HT1080 (cell line): ENCODE measurements around the gene SAP30BP. TPM values are rescaled to one million over a fixed set of nuclear protein-coding genes. Genes with fewer than 3 reads are reported as not detected.
"Not testable (repeated sequence)": the region's sequence is repeated elsewhere in the genome, so short reads cannot be mapped to it uniquely, and the experiment has no call there.

Source experiments
- DNase-seq: peaks from one replicate; pipeline ENCODE4 v3.0.0-alpha.2; 2015; ENCODE audit warnings: low read depth
- total RNA-seq: library from RNA; depleted of rRNA; stranded (reverse); fragments of >200 nt; shearing (Covaris generic); gene quantifications from 2 replicates; pipeline ENCODE4 v1.2.3, GENCODE V29; 2014

The SAP30BP gene
- total RNA-seq, 1 experiment from 2014 or later: 65.4 TPM

DNA sequence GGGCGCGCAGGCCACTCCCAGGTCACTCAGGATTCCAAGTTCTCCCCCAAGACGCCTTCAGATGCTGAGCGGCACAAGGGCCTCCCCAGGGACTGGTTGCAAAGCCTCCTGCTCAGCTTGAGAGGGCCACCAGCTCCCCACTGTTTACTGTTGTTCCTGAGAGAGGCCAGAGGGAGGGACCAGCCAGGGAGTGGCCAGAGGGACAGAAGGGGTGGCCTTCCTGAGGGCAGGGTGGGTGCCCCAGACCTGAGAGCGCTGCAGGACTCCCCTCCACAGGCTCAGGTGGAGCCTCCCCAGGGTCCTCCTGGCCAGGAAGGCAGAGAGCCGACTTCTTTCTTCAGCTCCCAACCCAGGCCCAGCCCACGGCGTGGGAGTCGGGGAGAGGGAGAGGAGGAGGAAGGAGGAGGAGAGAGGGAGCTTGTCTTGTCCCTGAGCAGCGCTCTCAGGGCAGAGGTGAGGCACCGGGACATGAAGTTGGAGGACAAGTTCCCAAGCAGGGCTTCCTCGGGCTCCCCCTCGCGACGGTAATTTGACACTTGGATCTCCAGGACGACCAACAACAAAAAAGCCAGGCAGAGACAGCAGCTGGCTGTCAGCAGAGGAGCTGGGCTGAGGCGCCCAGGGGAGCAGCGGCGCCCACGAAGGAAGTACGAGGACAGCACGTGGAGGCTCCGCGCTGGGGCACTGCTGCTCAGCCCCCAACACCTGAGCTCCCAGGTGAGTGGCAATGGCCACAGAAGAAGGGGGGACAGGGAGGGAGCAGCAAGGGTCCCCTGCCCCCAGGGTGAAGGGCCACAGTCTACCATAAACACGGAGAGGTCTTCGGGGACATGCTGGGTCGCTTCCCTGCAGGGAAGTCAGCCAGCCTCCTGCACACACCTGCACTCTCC lies 33.4 kb upstream of the SAP30BP start:
- peak; percentile 93 for DNase-seq

DNA sequence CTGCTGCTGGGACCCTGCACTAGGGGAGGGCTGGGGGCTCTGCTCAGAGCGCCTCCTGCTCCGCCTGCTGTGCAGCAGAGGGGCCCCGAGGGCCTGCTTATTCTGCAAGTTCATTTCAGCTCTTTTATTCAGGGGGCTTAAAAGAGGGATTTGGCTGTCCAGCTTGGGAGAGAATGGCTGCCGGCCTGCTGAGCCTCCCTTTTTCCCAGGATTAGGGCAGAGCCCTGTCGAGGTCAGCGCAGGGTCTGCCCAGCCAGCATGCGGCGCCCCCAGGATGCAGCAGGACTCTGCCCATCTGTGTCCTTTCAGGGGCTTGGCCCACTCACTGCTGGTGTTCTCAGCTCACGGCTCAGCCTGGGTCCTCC lies 32.8 kb upstream of the SAP30BP start:
- no peak for DNase-seq

DNA sequence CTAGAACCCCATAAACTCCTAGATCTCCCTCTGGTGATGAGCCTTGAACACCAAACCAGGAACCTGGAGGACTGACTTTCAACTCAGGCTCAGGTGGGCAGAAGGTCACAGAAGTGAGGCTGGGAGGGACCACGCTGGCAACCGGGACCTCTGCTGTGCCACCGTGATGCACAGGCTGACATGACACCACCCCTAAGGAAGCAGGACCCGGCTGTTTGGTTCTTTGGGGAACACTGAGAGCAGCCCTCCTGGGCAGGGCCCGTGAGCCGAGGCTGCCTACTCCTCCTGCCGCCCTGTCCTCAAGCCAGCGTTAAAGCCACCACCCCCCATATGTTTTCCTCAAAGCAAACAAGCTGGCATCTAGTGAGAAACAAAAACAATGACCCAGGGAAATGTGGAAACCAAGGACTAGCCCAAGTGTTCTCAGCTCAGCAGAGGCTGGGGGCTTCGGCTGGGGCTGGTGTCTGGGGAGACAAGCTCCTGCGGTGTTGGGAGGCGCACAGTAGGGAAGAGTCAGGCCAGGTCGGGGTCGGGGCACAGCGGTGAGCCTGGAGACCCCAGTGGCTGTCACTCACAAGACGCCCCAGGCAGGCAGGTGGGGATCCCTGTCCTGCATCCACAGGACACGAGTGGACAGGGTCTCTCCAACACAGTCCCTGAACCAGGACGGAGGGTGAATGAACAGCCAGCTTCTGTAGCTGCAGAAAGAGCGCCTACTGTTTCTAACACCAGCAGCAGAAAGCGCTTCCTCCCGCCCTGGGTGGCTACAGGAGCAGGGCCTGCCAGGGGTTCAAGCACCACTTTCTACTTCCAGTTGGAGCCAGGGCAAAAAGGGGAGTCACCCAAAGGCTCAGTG lies 32.2 kb upstream of the SAP30BP start:
- DNase-seq: no peak

DNA sequence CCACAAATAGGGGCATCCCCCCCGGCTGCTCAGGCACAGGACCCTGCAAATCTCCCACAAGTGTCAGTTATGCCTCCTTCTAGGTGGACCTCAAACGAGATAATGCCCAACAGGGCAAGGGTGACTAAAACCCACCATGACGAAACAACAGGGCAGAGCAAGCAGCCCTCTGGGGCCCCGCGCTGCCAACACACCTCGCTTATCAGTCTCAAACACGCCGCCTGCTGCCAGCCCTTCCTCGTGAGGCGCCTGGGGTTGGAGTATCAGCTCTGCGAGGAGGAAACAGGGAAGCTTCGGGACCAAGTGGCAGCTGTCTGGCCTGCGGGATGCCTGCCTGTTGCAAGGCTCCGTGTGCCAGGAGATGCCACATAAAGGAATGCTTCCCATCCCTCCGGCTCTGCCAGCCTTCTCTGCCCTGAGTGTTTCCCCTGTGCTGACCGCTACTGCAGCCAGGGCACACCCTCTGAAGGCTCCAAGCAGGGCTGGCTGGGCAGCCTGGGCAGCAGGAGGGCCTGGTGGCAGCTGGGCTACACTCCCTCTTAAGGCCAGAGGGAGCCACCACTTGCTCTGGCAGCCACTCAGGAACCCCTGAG lies 31.4 kb upstream of the SAP30BP start:
- no peak for DNase-seq

DNA sequence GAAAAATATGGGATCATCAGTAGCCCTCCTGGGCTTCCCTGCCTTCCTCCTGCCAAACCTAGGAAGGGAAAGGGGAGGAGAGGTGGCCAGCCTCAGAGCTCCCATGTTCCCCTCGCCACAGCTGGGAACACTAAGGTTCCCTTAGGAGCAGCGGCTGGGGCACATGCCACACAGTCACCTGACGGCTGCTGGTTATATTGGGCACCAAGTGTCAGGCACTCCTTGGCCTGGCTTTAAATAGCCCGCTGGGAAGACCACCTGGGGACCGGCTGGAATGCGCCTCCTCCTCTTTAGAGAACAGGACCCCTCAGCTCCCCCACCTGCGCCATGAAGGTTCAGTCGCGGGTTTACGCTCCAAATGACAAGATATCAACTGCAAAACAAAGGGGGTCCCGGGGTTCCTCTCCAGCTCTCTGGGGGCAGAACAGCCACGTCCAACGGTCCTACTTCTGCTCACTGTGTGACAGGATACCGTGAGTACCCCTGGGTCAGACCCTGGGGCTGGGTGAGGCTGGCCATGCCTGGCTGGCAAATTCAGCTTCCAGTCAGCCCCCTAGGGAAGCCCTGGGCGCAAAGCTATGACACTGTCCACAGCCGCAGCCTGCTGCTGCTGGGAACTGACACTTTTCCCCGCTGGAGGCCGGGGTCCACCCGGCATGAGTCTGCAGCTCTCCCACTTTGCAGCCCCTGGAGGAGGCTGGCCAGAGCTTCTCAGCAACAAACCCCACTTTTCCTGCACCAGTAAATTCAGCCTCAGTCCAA lies 30.6 kb upstream of the SAP30BP start:
- no peak for DNase-seq

DNA sequence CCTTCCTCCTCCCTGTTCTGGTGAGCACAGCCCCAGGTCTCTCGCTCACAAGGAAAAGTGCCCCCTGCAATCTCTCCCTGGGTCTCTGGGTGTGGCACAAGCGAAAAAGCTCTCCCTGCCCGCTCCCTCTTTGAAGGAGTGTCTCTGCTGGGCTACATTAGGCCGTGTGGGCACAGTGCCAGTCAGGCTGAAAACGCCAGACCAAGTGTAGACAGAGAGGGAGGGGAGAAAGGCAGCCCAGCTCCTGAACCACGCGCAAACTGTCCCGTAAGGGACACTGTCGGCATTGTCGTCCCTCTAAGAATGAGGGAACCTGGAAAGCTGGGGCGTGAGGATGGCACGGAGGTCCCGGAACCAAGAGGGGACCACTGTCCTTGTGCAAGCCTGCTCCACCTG lies 30.0 kb upstream of the SAP30BP start:
- no peak for DNase-seq

DNA sequence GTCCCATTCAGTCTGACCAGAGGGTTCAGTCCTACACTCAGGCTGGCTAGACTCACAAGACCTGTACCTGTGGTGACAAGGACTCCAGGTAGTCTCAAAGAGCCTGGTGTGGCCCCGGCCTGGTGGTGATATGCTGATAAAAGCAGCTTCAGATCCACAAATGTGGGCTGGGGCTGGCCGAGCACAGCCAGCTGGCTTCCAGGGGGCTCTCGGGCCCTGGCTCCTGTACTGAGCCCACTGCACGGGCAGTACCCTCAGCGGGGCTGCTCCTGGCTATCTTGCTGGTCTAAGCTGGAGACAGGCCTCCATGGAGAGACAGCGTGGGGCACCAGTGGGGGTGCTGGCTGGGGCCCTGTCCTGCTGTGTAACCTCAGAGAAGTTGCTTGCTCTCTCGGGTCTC lies 29.6 kb upstream of the SAP30BP start:
- no peak for DNase-seq

DNA sequence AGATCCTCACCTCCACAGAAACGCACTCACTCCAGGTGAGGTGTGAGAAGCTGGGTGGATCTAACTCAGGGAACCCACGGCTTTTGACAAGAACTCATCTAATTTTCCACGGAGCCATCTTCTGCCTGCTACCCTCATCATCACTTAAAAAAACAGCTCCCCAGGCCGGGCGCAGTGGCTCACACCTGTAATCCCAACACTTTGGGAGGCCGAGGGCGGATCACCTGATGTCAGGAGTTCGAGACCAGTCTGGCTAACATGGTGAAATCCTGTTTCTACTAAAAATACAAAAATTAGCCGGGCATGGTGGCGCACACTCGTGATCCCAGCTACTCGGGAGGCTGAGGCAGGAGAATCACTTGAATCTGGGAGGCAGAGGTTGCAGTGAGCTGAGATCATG lies 29.1 kb upstream of the SAP30BP start:
- not testable (repeated sequence) for DNase-seq

DNA sequence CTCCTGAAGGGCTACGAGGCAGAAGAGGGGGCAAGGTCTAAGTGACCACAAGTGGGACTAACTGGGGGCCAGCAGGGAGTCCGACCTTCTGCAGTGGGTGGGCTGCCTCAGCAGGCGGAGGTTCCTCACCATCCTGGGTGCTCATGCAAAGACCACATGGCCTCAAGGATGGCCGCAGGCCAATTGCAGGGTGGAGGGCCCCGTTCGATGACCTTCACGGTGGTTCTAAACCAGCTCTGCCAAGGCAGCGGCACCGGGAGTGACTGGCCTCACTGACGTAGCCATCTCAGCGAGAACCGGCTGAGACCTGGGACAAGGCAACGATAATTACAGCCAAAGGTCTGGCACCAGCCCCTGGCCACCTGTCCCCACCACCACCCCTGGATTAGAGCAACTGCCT lies 28.2 kb upstream of the SAP30BP start:
- no peak for DNase-seq

DNA sequence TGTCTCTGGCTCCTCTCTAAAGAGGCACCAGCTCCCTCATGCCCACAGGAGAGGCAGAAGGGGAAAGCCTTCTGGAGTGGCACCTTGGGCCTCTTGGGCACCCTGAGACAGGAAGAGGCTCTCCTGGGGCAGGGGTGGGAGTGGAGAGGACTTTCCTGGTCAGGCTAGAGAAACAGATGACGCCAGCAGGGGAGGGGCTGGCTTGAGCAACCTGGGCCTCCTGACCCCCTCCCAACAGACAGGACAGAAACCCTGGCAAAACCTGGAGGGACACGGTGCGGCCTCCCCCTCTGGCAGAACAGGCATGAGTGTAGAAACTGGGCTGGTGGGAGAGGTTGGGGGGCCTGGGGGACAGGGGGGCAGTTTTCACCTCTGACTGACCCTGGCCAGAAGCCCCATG lies 27.8 kb upstream of the SAP30BP start:
- no peak for DNase-seq

DNA sequence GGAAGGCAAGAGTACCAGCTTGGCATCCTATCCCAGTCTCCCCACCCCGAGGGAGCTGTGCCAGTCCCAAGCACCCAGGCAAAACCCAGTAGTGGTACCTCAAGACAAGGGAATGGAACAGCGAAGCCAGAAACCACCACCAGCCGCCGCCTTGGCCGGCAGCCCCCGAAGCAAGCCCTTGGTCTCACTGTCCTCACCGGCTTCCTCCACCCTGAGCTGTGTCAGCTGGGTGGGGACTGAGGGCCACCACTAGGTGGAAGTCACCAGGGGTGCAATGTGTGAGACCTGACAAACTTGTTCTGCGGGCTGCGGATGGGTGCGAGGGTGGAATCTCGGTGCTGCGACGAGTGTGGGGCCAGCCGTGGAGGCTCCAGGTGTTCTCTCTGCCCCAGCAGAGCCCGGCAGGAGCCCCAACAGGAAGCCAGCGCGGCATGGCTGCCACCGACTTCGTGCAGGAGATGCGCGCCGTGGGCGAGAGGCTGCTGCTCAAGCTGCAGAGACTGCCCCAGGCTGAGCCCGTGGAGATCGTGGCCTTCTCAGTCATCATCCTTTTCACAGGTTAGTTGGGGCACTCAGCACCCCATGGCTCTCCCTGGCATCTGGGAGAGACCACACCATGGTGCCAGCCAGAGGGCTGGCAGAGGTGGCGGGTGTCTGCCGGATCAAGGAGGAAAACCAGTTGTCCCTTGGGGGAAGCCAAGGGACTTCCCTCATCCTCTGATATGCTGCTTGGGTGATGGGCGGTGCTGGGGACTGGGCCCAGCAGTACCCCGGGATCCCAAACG lies 27.2 kb upstream of the SAP30BP start:
- DNase-seq: no peak

DNA sequence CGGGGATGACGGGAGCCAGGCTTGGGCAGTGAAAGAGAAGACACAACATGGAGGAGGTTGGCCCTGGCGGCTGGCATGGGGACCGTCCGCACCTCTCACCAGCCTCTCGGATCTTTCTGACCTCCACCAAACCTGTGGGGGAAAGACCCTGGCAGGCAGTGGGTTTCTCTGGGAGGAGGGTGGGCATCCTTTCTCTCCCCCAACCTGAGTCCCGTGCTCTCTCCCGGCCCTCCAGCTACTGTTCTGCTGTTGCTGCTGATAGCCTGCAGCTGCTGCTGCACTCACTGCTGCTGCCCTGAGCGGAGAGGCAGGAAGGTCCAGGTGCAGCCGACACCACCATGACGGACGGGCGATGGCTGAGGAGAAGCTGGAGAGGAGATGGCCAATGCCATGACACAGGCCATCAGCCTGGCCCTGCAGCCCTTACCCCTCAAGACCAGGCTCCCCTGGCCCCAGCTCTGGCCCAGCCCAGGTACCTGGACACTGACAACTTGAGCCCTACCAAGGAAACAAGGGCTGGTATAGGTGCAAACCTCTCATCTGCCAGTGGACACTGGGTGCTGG lies 26.5 kb upstream of the SAP30BP start:
- DNase-seq: no peak

DNA sequence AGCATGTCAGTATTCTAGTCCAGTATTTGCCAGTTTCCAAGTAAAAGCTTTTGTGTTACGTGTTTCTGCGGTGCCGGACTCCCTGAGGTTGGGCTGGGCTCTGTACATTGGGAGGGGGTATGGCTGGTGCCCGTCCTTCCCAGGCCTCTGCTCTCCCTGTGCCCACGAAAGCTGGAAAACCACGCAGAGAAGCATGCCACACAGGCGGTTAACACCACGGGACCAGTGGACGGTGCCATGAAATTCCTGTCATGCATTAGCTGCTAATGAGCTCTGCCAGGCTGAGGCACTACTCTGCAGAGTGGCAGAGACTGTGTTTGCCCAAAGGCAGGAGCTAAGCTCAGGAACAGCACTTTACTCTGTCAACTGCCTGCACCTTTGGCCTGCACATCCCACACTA lies 25.8 kb upstream of the SAP30BP start:
- DNase-seq: no peak

DNA sequence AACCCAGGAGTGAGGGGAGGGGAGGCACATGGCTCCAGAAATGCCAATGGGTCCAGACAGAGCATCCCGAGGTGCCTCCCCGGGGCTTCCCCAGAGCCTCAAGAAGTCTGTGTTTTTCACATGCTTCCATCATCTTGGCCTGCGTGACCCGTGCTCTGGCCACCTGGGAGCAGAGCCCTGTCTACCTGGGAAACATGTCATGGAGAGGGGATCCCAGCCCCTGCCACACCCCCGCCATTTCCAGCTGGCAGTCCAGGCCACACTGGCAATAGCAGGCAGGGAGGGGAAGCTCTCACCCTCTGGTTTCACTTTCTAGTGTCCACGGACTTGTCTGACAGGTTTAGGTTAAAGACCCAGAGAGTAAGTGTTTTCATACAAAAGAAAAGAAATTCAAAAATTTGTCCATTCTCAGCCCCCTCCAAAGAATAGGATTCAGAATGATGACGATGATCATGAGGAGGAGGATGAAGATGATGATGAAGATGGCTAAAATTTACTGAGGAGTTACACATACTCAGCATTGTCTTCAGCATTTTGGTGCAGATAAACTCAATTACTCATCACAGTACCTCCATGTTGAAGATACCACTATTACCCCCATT lies 24.9 kb upstream of the SAP30BP start:
- DNase-seq: no peak

DNA sequence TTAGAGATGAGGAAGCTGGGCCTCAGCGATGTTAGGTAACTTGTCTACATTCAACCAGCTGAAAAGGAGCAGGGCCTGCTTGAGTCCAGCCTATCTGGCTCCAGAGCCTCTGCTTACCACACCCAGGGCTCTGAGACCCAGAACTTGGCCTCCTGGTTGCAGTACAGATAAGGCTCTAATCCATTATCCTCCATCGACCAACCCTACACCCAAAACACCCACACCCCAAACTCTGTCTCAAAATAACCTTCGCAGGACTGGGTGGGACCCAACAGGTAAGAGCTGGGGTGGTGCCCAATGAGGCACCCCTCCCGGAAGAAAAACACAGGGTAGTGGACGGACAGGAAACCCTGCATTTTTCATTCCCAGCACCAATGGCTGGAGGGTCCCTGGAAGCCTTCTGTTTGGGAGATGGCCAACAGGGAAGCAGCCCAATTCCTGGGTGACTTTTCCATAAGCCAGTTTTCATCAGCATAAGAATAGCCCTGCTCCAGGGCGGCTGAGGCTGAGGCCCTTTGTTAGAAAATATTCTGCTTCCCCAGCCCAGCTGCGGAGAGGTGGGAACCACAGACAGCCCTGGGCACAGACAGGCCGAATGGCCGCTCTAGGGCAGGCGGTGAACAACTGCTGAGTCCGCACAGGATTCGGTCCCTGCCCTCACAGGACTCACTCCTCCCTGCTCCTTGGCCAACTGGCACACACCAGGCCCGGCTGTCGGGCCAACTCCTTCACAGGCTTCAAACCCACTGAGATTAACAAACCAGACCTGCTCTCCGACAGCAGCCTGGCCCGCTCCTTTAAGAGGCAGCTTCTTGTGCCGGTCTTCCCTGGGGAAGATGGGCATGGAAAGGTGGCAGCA lies 24.1 kb upstream of the SAP30BP start:
- no peak for DNase-seq

DNA sequence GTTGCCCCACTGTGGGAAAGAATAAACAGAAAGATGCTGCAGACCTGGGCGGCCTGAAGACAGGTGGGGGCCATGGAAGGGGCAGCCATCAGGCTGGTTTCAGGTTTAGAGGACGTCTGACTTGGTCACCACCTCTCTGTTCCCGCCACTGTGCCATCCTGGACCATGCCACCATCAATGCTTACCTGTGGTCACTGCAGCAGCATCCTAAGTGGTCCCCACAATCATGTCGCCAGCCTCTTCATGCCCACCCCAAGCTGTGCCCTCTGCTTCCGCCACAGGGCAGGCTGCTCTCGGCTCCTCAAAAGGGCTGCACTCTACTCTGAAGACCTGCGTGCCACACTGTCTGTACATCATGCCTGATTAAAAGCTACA lies 23.5 kb upstream of the SAP30BP start:
- no peak for DNase-seq

DNA sequence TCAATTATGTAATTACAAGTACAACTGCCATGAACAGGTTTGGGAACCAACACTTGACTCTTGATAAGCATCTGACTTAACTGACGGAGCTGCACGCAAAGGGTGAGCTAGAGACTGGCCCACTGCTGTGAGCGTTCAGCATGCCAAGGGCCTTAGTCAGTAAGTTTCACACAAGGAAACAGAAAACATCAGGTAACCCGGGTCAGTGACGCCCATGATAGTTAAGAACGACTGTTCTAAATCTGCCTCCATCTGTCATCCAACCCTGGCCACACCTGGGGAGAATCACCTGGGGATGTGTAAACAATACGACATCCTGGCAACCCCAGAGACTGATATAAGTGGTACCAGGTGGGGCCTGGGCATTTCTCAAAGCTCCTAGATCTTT lies 21.6 kb upstream of the SAP30BP start:
- no peak for DNase-seq

DNA sequence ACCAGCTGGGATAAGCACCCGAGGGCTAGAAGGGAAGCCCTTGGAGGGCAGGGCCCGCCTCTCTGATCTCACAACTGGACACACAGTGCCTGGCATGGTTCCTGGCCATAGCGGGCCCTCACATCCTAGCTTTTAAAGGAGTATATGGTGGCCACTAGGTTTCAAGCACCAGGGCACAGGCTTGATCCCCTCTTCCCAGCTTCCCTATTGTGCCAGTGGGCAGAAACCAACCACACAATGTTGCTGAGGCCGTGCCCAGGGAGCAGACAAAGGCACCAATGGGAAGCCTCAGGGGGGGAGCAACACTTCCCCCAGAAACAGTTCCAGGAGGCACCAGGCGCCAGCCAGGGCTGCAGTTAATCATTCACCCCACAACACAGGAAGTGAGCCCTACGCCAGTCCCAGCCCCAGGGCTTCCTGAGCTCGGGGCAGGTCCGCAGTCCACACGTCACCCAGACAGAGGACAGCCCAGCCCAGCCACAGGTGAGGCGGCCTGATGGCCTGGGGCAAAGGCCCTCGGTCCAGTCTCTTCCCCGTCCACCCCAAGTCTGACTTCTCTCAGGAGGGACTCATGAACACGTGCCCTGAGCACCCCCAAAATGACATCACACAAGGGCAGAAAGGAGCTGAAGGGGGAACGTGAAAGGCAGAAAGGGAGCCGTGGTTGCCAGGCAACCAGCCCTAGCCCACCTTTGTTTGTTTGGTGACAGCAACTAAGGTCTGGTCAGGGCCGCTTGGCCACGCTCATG lies 21.1 kb upstream of the SAP30BP start:
- no peak for DNase-seq
